ENCODE results near the gene COL8A1. TPM values are rescaled to one million over a fixed set of nuclear protein-coding genes. Genes with fewer than 3 reads are reported as not detected.

COL8A1 gene
- total RNA-seq, 2 experiments from 2014 or later, result not detected

GRCh38 chr3:99686955-99687612, 48.7 kb downstream of the COL8A1 start:
- peak in 7 of 14 experiments; percentile 1 to 23 (median 5) for DNase-seq
- no peak for ATAC-seq (ENCODE audit: poor library complexity)
- H3K27ac ChIP-seq (ENCODE audit: low read depth in 1 of 2, low read length in 2 of 2), result no peak overlapping the region
- H3K27me3 Mint-ChIP-seq, result peaks cover 20% of the 10 kb centered on the region
- H3K4me3 ChIP-seq (ENCODE audit: low read length), result no peak overlapping the region
- CTCF ChIA-PET, result interaction anchor here (0.5 kb wide), 1 partner anchor 129 kb away, joined by 3 read pairs; no protein-coding TSS in a partner anchor
- H3K4me1 Mint-ChIP-seq (ENCODE audit: low read depth), result no peaks in the 10 kb centered on the region
- no peaks in the 10 kb centered on the region for H3K4me1 ChIP-seq (ENCODE audit: insufficient read depth, low read length)
- H3K36me3 ChIP-seq (ENCODE audit: insufficient read depth, low read length), result no peaks in the 10 kb centered on the region
- POLR2A ChIA-PET, result no interaction called here
- no peak overlapping the region for H3K27ac Mint-ChIP-seq
- no peak overlapping the region for H3K4me3 Mint-ChIP-seq
- no peaks in the 10 kb centered on the region for H3K9me3 Mint-ChIP-seq
- intact Hi-C loops (cut with DNase I, micrococcal nuclease), result loop anchor here (1.0 to 2.0 kb wide), 2 partner anchors 870 kb away; no protein-coding TSS in a partner anchor
- TF ChIP-seq, protein P1, sequence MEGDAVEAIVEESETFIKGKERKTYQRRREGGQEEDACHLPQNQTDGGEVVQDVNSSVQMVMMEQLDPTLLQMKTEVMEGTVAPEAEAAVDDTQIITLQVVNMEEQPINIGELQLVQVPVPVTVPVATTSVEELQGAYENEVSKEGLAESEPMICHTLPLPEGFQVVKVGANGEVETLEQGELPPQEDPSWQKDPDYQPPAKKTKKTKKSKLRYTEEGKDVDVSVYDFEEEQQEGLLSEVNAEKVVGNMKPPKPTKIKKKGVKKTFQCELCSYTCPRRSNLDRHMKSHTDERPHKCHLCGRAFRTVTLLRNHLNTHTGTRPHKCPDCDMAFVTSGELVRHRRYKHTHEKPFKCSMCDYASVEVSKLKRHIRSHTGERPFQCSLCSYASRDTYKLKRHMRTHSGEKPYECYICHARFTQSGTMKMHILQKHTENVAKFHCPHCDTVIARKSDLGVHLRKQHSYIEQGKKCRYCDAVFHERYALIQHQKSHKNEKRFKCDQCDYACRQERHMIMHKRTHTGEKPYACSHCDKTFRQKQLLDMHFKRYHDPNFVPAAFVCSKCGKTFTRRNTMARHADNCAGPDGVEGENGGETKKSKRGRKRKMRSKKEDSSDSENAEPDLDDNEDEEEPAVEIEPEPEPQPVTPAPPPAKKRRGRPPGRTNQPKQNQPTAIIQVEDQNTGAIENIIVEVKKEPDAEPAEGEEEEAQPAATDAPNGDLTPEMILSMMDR (IDR thresholded peaks at IDR 0.05), result peak; percentile 40
- no peaks in the 10 kb centered on the region for H3K36me3 Mint-ChIP-seq (ENCODE audit: low read depth)
- H3K9me3 ChIP-seq (ENCODE audit: control insufficient read depth in 1 of 2, insufficient read depth in 1 of 2, low read length in 2 of 2), result no peaks in the 10 kb centered on the region
- no peaks in the 10 kb centered on the region for H3K27me3 ChIP-seq (ENCODE audit: control insufficient read depth in 1 of 2, insufficient read depth in 2 of 2, low read length in 2 of 2)

- POLR2A ChIA-PET, result no interaction called here
- H3K27me3 Mint-ChIP-seq, result peaks cover 22% of the 10 kb centered on the region
These were observed 52.5 kb downstream of the COL8A1 start for GRCh38 chr3:99690761-99691369.

GRCh38 chr3:99693636-99694035, 55.2 kb downstream of the COL8A1 start:
- H3K4me1 ChIP-seq (ENCODE audit: insufficient read depth, low read length), result no peaks in the 10 kb centered on the region
- ATAC-seq (ENCODE audit: poor library complexity) (no peak), DNase-seq (no peak)
- H3K4me1 Mint-ChIP-seq (ENCODE audit: low read depth), result no peaks in the 10 kb centered on the region
- H3K27ac Mint-ChIP-seq, result no peak overlapping the region
- peaks cover 11% of the 10 kb centered on the region for H3K27me3 Mint-ChIP-seq
- TF ChIP-seq, protein P1 (IDR thresholded peaks at IDR 0.05), result no peak
- ChIA-PET CTCF (interaction anchor here (0.8 kb wide), 1 partner anchor 9 kb away, joined by 3 read pairs; no protein-coding TSS in a partner anchor), POLR2A (no interaction called here)
- H3K4me3 ChIP-seq (ENCODE audit: low read length), result no peak overlapping the region
- H3K27ac ChIP-seq (ENCODE audit: low read depth in 1 of 2, low read length in 2 of 2), result no peak overlapping the region
- no peaks in the 10 kb centered on the region for H3K27me3 ChIP-seq (ENCODE audit: control insufficient read depth in 1 of 2, insufficient read depth in 2 of 2, low read length in 2 of 2)
- intact Hi-C loops (cut with DNase I, micrococcal nuclease), result no loop called here
- no peaks in the 10 kb centered on the region for H3K9me3 ChIP-seq (ENCODE audit: control insufficient read depth in 1 of 2, insufficient read depth in 1 of 2, low read length in 2 of 2)
- H3K9me3 Mint-ChIP-seq, result no peaks in the 10 kb centered on the region
- no peaks in the 10 kb centered on the region for H3K36me3 Mint-ChIP-seq (ENCODE audit: low read depth)
- no peak overlapping the region for H3K4me3 Mint-ChIP-seq
- no peaks in the 10 kb centered on the region for H3K36me3 ChIP-seq (ENCODE audit: insufficient read depth, low read length)

More at GRCh38 chr3:99690761-99691369, 52.5 kb downstream of the COL8A1 start:
- DNase-seq, result no peak
- H3K4me1 Mint-ChIP-seq (ENCODE audit: low read depth), result no peaks in the 10 kb centered on the region
- Histone ChIP-seq H3K27ac (ENCODE audit: low read depth in 1 of 2, low read length in 2 of 2) (no peak overlapping the region), H3K27me3 (ENCODE audit: control insufficient read depth in 1 of 2, insufficient read depth in 2 of 2, low read length in 2 of 2) (no peaks in the 10 kb centered on the region), H3K9me3 (ENCODE audit: control insufficient read depth in 1 of 2, insufficient read depth in 1 of 2, low read length in 2 of 2) (no peaks in the 10 kb centered on the region), H3K4me1 (ENCODE audit: insufficient read depth, low read length) (no peaks in the 10 kb centered on the region), H3K36me3 (ENCODE audit: insufficient read depth, low read length) (no peaks in the 10 kb centered on the region), H3K4me3 (ENCODE audit: low read length) (no peak overlapping the region)
- no peak overlapping the region for H3K27ac Mint-ChIP-seq
- no peaks in the 10 kb centered on the region for H3K9me3 Mint-ChIP-seq
- no peaks in the 10 kb centered on the region for H3K36me3 Mint-ChIP-seq (ENCODE audit: low read depth)
- intact Hi-C loops (cut with DNase I, micrococcal nuclease), result no loop called here
- no peak overlapping the region for H3K4me3 Mint-ChIP-seq
- no peak for ATAC-seq (ENCODE audit: poor library complexity)
- TF ChIP-seq, protein P1 (IDR thresholded peaks at IDR 0.05), result no peak
- CTCF ChIA-PET, result no interaction called here

Data from CD4-positive, alpha-beta T cell (primary cell).